NOMO-1 (cell line): ENCODE data around the gene ISY1.
"Not testable (repeated sequence)": the region's sequence is repeated elsewhere in the genome, so short reads cannot be mapped to it uniquely, and the experiment has no call there.

ENCODE experiments used
- DNase-seq, 2 experiments: peaks; one replicate each; lab custom pipeline; 2025; ENCODE audit not compliant: unreplicated experiment in 2 of 2; lab: John Stamatoyannopoulos, UW

Gene ISY1

GRCh38 chr3:129160891-129161859 is at the start of gene ISY1:
ISY1 (minus strand) TSS chr3:129161063; CDS start chr3:129160975, 88 bp downstream.
- peak; percentile 97 to 100 for DNase-seq

DNA sequence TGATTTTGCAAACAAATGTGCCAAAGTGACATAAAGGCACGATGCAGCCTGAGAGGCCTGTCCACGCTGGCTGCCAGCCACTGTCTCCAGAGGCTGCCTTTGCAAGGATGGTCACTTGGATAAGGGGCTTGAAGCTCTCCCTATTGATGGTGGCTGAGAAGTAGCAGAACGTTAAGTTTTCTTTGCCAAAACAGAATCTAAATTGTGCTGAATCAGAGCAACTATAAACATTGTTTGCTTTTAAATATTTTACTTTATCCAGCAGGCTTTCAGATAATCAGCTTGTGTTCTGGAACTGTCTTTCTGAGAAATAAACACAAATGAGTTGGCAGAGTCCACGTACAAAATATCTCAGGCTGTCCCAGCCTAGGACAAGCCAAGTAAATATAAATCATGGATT is 46.6 kb upstream of the ISY1 start:
- DNase-seq, result no peak

DNA sequence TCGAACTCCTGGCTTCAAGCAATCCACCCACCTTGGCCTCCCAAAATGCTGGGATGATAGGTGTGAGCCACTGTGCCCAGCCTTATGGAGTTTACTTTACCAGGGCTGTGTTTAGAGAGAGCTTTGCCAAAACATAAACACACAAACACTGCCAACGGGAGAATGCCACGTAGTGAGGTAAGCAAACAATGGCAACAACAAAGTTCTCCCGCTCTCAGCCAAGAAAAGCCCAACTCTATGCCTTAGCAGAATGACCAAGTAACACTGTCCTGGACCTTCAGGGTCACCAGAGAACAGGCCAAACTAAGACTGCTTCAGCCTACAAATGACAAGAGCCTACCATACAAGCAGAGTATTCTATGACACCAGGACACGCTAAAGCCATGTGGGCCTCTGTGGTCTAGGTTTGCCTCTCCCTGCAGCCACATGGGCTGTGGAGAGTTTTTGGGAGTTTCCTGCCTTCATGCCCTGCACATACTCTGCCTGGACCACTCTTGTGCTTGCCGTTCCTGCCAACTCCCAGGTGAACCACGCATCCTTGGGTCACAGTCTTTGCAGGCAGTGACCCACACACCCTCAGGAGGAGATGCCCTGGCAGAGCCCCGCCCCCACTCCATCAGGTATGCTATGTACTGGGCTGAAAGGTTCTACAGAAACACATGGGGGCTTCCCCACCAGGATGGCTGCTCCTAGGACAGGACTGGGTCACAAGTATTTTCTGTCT is 44.4 kb upstream of the ISY1 start:
- no peak for DNase-seq

GRCh38 chr3:129204473-129204872 is 43.6 kb upstream of the ISY1 start:
- DNase-seq, result no peak

DNA sequence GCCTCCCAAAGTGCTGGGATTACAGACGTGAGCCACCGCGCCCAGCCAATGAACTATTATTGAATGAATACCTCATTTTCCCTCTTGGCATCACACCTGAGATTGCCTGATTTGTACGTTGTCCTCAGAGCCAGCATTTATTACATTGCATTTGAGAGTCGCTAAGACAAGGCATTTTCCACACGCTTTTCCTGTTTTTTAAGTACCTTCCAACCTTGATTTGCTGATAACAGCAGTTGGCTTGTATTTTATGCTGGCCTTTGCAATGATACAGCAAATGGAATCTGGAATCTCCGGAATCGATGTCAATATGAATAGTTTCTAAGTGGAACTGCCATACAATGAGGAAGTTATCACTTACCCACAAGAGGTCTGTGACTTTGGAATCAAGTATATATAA is 38.5 kb upstream of the ISY1 start:
- no peak for DNase-seq

DNA sequence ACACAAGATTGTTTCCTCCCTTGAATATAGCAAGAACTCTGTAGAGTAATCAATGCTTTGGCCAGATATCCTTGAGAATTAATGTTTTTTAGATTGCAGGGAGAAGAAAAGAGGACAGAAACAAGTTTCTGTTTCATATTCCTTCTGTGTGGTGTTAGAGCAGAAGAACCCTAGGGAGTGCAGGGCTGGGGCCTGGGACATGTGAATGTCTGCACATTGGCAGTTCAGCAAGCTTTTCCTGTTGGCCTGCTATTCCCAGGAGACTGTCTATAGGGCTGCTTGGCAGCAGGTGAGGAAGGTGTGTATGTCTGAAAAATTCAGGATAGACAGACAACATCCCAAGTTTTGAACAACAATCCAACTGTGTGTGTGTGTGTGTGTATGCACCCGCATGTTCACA is 36.5 kb upstream of the ISY1 start:
- no peak for DNase-seq

DNA sequence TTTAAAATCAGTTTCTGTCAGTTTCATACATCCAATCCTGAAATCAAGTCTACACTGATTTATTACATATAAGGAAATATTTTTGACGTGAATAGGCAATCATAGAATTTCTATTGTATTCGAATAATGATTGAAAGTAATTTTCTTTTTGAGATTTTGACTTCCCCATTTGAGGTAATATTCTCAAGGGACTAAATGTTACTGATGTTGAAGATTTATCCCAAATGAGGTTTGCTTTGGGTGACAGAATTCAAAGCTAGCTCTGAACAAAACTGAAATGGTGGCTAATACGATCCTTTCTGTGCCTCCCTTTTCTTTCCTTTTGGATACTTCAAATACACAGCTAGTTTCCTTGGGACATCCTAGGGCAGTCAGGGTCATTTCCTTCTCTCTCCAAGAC is 35.7 kb upstream of the ISY1 start:
- no peak for DNase-seq

DNA sequence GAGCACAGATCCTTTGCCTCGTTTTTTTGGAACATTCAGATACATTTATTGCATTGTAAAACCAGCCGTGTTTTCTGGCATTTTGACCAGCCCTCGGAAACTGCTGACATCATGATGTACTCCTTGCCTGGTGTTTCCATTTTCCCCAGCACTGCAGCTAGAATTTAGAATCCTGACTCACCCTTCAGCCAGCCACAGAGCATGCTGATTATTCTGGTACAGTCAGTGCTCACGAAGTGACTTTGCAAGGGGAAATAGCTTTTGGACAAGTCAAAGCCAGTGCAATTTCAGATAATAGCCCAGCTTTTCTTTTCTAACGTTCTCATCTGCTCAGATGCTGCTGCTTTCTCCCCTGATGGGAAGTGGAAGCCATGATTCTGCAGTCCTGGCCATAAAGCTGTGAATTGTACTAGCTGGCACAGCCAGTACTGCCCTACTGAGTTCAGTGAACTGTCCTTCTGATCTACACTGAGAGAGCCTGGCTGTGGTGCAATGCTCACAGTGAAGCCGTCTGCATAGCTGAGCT is 34.9 kb upstream of the ISY1 start:
- DNase-seq, result peak; percentile 58 to 94

GRCh38 chr3:129189793-129190192 is 28.9 kb upstream of the ISY1 start:
- DNase-seq, result not testable (repeated sequence)

DNA sequence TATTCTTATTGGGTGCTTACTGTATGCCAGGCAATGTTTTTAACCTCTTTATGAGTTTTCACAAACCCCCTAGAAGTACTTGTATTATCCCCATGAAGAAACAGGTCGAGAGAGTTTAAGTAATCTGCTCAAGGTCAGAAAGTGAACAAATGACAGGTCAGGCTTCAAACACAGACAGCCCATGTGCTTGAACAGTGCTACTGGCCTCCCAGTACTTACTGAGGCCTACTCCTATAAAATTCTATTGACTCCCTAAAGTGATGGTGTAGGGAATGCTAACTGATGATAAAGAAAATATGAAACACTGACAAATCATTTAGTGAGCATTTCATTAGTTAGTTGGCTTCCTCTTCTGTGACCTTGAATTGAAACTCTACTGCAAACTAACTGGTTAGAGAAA is 27.0 kb upstream of the ISY1 start:
- DNase-seq, result no peak

DNA sequence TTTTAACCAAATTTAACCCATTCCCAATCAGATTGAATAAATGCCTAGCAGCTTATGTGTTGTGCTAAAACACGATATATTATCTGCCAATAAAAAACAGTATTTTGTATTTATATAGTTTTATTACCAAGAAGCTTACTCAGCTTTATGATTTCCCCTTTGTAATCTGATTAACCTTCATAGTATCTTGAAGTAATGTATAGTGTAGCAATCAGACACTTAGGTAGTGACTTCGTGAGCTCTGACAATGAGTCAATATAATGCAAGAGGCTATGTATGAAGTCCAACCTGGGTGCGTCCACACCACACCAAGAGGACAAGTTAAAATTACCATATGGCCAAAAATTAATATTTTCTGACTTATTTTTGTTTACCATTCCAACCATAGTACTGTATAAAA is 24.9 kb upstream of the ISY1 start:
- peak in 1 of 2 experiments; percentile 50 for DNase-seq

DNA sequence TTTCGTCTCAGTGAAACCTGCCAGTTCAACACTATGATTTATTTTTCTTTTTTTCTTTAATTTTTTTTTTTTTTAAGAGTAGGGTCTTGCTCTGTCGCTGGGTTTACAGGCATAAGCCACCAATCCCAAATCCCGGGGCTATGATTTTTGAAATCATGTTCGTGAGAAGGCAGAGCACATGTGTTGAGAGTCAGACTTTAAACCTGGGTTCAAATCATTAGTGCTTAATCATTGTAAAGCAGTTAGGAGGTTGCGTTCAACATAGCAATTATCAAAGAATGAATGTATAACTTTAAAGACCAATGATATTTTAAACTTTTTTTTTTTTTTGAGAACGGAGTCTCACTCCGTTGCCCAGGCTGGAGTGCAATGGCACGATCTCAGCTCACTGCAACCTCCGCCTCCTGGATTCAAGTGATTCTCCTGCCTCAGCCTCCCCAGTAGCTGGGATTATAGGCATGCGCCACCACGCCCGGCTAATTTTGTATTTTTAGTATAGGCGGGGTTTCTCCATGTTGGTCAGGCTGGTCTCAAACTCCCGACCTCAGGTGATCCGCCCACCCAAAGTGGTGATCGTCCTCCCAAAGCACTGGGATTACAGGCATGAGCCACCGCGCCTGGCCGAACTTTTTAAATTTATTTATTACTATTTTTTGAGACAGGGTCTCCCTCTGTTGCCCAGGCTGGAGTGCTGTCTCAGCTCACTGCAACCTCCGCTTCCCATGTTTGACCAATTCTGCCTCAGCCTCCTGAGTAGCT is 24.1 kb upstream of the ISY1 start:
- DNase-seq, result peak in 1 of 2 experiments; percentile 43

GRCh38 chr3:129184396-129184657 is 23.5 kb upstream of the ISY1 start:
- DNase-seq, result peak in 1 of 2 experiments; percentile 56

DNA sequence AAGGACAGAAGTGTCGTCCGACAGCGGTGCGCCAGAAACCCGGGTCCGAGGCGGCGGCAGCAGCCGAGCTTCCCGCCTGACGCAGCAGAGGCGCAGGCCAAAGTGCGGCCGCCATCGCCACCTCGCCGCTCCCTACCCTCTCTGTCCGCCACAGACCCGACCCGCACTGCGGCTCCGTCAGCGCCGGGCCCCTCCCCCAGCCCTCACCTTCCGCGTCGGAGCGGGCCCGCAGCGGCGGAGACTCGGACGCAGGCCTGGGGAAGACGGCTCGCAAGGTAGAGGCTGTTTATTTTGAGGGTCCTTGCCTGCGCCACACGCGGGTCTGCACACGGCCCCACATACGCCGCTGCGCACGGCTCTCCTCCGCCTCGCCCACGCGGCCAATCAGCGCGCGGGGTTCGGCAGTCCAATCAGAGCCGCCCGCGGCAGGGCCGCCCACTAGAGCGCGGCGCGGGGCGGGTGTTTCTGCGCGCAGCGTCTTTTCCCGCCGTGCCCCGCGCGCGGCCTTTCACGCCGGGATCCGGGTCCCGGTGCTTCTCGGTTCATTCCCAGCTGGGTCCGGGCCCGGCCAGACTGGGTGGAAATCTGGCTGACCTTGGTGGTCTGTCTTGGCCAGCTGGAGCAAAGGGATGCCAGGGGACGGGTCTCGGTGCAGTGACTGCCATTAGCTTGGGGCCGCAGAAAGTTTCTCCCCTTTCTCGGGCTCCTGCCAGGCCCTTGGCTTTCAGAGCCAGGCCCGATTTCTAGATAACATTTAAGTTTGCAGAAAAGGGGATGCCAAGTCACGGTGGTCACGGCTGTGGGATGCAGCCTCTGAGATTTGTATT is 22.9 kb upstream of the ISY1 start, which contains the start of gene CNBP:
TSS of gene CNBP (minus strand) at position 328 of the 827 bp plus-strand sequence. CDS start 12,139 bp downstream, outside the sequence.
- DNase-seq, result peak; percentile 96 to 99

- peak in 1 of 2 experiments; percentile 25 for DNase-seq
Measured at GRCh38 chr3:129182390-129183185, 21.7 kb upstream of the ISY1 start.

DNA sequence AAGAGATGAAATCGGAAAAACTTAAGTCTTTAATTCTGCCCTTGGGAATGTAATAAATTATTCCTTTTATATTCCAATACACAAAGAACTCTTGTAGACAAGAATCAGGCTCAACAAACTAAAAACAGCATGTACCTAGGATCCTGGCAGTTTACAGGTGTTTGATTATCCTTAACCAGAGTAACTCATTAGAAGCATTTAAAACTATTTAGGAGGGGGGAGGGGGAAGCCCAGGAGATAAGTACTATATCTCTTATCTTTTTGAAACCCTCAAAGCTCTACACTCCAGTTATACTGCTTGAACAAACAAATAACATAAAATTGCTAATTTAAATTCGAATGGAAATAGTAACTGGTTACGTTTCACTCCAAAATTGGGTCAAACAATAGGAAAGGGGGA is 21.0 kb upstream of the ISY1 start:
- DNase-seq, result no peak

DNA sequence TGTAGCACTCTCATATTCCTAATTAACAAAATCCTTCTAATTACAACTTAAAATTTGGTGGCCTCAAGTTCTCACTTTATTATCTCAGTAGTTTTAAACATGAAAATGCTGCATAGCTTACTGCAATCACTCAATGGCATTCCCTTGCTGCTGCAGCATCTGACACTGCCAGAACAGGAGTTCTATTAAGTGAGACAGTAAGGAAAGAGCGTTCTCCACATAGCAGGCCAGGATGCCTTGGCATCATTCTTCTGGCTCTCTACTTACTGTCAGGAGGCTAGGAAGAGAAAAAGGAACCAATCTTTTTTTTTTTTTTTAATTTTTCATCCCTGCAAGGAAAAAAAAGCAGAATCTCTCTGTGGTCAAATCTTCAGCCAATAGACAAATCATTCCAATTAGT is 19.6 kb upstream of the ISY1 start:
- DNase-seq, result no peak

GRCh38 chr3:129176051-129176450 is 15.2 kb upstream of the ISY1 start:
- DNase-seq, result no peak

GRCh38 chr3:129173725-129174124 is 12.9 kb upstream of the ISY1 start:
- DNase-seq, result no peak
